NCI-H526 treated with DMSO at 0.1 percent for 48 hours (cell line): ENCODE data around the gene STK11IP.
"Not testable (repeated sequence)": the region's sequence is repeated elsewhere in the genome, so short reads cannot be mapped to it uniquely, and the experiment has no call there.

Experiments used
- DNase-seq: peaks from one replicate; lab custom pipeline; 2025; lab: John Stamatoyannopoulos, UW

STK11IP gene

DNA sequence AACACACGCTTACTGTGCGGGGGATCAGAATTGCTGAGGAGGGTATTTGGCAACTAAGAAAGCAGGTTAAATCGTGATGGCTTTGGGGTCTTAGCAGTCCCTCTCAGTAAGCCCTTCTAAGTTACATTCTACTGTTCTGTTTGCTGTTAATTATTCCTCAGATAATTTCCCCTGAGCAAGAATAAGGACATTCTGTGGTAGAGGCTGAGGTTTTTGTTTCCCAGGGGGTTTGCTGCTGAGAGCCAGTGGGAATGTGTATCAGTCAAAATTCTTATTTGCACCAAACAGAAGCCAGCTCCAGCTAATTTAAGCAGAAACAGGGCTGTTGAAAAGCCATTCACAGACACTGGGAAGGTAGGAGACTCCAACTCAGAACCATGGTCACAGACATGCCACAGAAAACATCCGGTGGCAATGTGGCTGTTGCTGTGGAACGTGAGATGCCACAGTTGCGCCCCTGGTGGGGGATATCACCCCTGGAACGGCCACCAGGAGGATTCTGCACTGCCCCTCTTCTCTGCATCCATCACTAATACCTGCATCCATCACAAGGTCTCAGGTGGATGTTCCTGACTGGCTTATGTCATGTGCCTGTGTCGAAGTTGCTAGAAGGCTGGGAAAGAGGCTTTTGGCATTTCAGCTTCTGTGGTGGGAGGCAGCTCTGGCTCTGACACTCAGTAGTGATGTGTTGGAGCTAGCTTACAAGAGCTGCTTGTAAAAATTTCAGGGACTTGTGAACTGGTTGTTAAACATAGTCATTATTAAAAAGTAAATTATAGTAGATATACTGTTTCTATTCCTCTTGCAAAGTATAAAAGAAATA lies 53.0 kb downstream of the STK11IP start:
- no peak for DNase-seq

DNA sequence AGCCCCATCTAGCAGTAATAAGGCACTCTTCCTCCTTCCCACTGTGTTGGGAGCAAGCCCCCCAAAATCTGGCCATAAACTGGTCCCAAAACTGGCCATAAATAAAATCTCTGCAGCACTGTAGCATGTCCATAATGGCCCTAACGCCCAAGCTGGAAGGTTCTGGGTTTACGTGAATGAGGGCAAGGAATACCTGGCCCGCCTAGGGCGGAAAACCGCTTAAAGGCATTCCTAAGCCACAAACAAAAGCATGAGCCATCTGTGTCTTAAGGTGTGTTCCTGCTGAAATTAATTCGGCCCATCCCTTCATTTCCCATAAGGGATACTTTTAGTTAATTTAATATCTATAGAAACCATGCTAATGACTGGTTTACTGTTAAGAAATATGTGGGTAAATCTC lies 54.0 kb downstream of the STK11IP start:
- DNase-seq, result not testable (repeated sequence)

DNA sequence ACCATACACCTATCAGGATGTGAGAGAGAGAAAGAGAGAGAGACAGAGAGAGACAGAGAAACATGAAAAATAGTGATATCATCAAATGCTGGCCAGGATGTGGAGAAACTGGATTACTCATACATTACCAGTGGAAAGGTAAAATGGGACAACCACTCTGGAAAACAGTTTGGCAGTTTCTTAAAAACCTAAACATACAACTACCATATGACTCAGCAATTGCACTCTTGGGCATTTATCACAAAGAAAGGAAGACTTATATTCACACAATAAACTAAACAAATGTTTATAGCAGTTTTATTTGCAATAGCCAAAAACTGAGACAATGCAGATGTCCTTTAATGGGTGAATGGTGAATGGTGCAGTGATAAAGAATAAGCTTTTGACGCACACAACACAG lies 58.9 kb downstream of the STK11IP start:
- no peak for DNase-seq

- no peak for DNase-seq
Measured at GRCh38 chr2:219658196-219658846, 60.7 kb downstream of the STK11IP start.

DNA sequence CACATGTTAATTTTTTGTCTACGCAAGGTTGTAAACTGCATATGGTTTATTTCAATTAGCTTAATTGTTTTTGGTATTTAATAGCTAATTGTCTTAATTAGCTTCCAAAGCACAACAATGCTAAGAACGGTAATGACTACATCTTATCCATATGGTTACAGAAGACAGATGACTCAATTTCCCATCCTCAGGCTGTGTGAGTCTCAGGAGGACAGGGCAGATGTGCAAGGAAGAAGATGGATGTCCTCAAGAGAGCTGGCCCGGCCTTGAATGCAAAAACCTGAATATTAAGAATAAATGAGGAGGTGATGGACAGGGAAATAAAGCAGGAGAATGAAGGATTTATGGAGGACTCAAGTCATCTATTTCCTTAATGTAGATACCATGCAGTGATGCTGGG lies 61.2 kb downstream of the STK11IP start:
- no peak for DNase-seq

GRCh38 chr2:219661197-219661954 lies 63.7 kb downstream of the STK11IP start:
- DNase-seq, result no peak

DNA sequence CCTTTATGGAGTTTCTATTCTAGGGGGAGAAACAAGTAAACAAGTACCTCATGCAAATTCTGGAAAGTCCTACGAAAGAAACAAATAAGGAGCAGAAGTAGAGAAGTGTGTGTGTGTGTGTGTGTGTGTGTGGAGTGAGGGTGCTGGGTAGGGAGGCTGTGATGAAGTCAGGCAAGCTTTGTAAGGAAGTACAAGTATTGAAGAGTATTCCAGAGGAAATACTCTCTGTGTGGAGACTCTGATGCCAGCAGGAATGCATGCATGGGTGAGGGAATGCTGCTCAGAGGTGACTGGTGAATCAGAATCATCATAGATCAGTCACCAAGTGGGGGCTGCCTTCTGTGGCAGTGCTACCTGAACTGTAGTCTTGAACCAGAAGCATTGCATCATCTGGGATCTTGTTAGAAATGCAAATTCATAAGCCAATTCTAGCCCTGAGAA lies 64.3 kb downstream of the STK11IP start:
- no peak for DNase-seq

DNA sequence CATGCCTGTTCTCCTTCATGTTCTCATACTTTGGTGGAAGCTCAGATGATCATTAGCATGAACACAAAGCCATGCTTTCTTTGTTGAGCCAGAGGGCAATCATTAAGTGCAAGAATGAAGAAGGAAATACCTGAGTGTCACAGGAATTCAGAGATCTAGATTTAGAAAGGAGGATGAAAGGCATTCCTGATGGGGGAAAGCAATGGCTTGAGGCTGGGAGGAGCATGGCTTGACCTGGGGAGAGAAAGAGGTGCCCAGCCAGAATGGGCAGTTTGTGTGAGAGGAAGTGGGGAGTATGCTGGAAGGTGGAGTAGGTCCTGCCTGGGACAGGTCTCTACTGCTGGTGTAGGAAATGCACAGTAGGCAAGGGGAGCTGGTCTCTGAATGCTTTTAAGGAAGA lies 64.9 kb downstream of the STK11IP start:
- DNase-seq, result no peak

DNA sequence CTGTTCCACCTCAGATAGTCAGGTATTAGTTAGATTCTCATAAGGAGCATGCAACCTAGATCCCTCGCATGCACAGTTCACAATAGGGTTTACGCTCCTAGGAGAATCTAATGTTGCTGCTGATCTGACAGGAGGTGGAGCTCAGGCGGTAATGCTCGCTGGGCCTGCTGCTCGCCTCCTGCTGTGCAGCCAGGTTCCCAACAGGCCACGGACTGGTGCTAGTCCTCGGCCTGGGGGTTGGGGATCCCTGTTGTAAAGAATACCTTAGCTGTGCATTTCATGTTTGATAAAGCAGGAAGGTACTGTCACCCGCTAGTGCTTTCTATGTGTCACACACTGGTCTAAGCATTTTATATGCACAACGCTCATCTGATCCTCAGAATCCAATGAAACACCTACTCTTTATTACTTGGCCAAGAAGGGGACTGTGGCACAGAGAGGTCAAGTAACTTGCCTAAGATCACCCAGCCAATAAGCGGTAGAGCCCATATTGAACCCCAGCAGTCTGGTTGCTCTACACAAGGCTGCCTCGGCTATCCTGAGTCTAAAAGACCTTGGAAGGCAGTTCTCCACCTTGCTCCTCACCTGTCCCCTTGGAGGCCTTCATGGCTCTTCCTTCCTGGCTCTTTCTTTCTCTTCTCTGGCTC lies 65.6 kb downstream of the STK11IP start:
- no peak for DNase-seq

GRCh38 chr2:219664041-219664440 lies 66.4 kb downstream of the STK11IP start:
- DNase-seq, result no peak

DNA sequence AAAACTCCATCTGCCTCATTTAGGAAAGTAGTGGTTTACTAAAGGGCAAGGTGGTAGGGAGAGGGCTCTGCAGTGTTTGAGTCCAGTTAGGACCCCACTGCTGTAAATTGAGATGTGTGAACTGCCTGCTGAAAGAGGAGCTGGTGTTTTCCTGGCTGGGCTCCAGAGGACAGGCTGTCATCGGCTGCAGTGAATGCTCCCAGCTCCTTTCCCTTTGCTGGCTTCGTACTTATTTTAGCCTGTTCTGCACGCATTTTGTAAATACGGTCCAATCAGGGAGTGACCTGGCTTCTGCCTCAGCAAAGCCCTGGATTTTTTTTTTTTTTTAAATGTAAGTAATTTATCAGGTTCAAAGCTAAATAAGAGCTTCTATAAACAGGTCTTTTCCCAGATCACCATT lies 67.3 kb downstream of the STK11IP start:
- no peak for DNase-seq

GRCh38 chr2:219665926-219666325 lies 68.3 kb downstream of the STK11IP start:
- DNase-seq, result no peak
